ENCODE results near the gene MYO18B. TPM values are rescaled to one million over a fixed set of nuclear protein-coding genes. Genes with fewer than 3 reads are reported as not detected.
A peak's percentile ranks its signal among the peaks of the same experiment; 100 is the strongest.

MYO18B gene
- polyA plus RNA-seq, 1 donor (not counting 4 experiments of a cell fraction or from before 2014, with no cell fraction given) = not detected

GRCh38 chr22:25903294-25903693 lies 161.3 kb downstream of the MYO18B start:
- Histone ChIP-seq H3K27me3 (ENCODE audit: control insufficient read depth, extremely low read depth, insufficient read depth, low read length) (no peaks in the 10 kb centered on the region), H2AFZ (ENCODE audit: control insufficient read depth, low read length) (no peak overlapping the region), H3K36me3 (ENCODE audit: control insufficient read depth in 2 of 2, extremely low read depth in 1 of 2, insufficient read depth in 2 of 2, low read length in 2 of 2) (no peaks in the 10 kb centered on the region), H3K4me3 (ENCODE audit: control insufficient read depth in 2 of 3, extremely low read depth in 1 of 3, insufficient read depth in 2 of 3, low read depth in 1 of 3, low read length in 3 of 3) (no peak overlapping the region), H3K9me3 (ENCODE audit: control insufficient read depth, low read depth, low read length) (no peaks in the 10 kb centered on the region), H3K79me2 (ENCODE audit: control insufficient read depth, insufficient read depth, low read length) (no peaks in the 10 kb centered on the region), H3K9me1 (ENCODE audit: control insufficient read depth, extremely low read depth, insufficient read depth, low read length) (no peaks in the 10 kb centered on the region), H3K9ac (ENCODE audit: control insufficient read depth, extremely low read depth, insufficient read depth, low read length) (no peak overlapping the region), H3K4me1 (ENCODE audit: control insufficient read depth, extremely low read depth, insufficient read depth, low read length) (no peaks in the 10 kb centered on the region), H4K20me1 (ENCODE audit: control insufficient read depth, extremely low read depth, insufficient read depth, low read length) (no peaks in the 10 kb centered on the region), H3K27ac (ENCODE audit: control insufficient read depth, insufficient read depth, low read length) (no peak overlapping the region), H3K4me2 (ENCODE audit: control insufficient read depth, extremely low read depth, insufficient read depth, low read depth, low read length) (no peak overlapping the region)
- dilution Hi-C loops (cut with MboI; ENCODE audit: extremely low pct_ligation_motif_present, low sequenced_read_pairs) = no loop called here
- FAIRE-seq (no peak), DNase-seq (ENCODE audit: low read depth, low spot score) (no peak)
- TF ChIP-seq CTCF (optimal IDR thresholded peaks at IDR 0.05 in 1 of 3, IDR thresholded peaks at IDR 0.05 in 1 of 3, conservative IDR thresholded peaks at IDR 0.05 in 1 of 3; ENCODE audit: extremely low read depth in 1 of 3, insufficient read depth in 2 of 3, low read length in 3 of 3) (peak in 2 of 3 experiments; percentile 20 to 34), EZH2 (IDR thresholded peaks at IDR 0.05; ENCODE audit: low read length) (no peak)

GRCh38 chr22:25908212-25908611 lies 166.2 kb downstream of the MYO18B start:
- Histone ChIP-seq H3K27me3 (ENCODE audit: control insufficient read depth, extremely low read depth, insufficient read depth, low read length) (no peaks in the 10 kb centered on the region), H2AFZ (ENCODE audit: control insufficient read depth, low read length) (no peak overlapping the region), H4K20me1 (ENCODE audit: control insufficient read depth, extremely low read depth, insufficient read depth, low read length) (no peaks in the 10 kb centered on the region), H3K9ac (ENCODE audit: control insufficient read depth, extremely low read depth, insufficient read depth, low read length) (no peak overlapping the region), H3K4me3 (ENCODE audit: control insufficient read depth in 2 of 3, extremely low read depth in 1 of 3, insufficient read depth in 2 of 3, low read depth in 1 of 3, low read length in 3 of 3) (no peak overlapping the region), H3K4me1 (ENCODE audit: control insufficient read depth, extremely low read depth, insufficient read depth, low read length) (no peaks in the 10 kb centered on the region), H3K9me3 (ENCODE audit: control insufficient read depth, low read depth, low read length) (no peaks in the 10 kb centered on the region), H3K79me2 (ENCODE audit: control insufficient read depth, insufficient read depth, low read length) (no peaks in the 10 kb centered on the region), H3K9me1 (ENCODE audit: control insufficient read depth, extremely low read depth, insufficient read depth, low read length) (no peaks in the 10 kb centered on the region), H3K36me3 (ENCODE audit: control insufficient read depth in 2 of 2, extremely low read depth in 1 of 2, insufficient read depth in 2 of 2, low read length in 2 of 2) (no peaks in the 10 kb centered on the region), H3K4me2 (ENCODE audit: control insufficient read depth, extremely low read depth, insufficient read depth, low read depth, low read length) (no peak overlapping the region), H3K27ac (ENCODE audit: control insufficient read depth, insufficient read depth, low read length) (no peak overlapping the region)
- FAIRE-seq = no peak
- dilution Hi-C loops (cut with MboI; ENCODE audit: extremely low pct_ligation_motif_present, low sequenced_read_pairs) = no loop called here
- DNase-seq (ENCODE audit: low read depth, low spot score) = no peak
- no peak for TF ChIP-seq CTCF (optimal IDR thresholded peaks at IDR 0.05 in 1 of 3, IDR thresholded peaks at IDR 0.05 in 1 of 3, conservative IDR thresholded peaks at IDR 0.05 in 1 of 3; ENCODE audit: extremely low read depth in 1 of 3, insufficient read depth in 2 of 3, low read length in 3 of 3)
- TF ChIP-seq EZH2 (IDR thresholded peaks at IDR 0.05; ENCODE audit: low read length) = no peak

Data from keratinocyte (primary cell).